Activated T-cell treated with anti-CD3 and anti-CD28 coated beads, Interleukin-2, amount 50 U/mL, for 24 hours (primary cell): ENCODE results near the gene MIER2.

ENCODE experiments used
- DNase-seq: peaks from one replicate; pipeline ENCODE4 v3.0.0-alpha.2; 2020
- H3K27ac Mint-ChIP-seq: 2 replicates; pipeline ENCODE4 v1.8.0; 2020; ENCODE audit warnings: mild to moderate bottlenecking, mixed read lengths
- H3K27me3 Mint-ChIP-seq: 2 replicates; pipeline ENCODE4 v1.8.0; 2020; ENCODE audit warnings: mixed read lengths
- H3K36me3 Mint-ChIP-seq: 2 replicates; pipeline ENCODE4 v1.8.0; 2020; ENCODE audit warnings: low read depth, mixed read lengths
- H3K4me1 Mint-ChIP-seq: 2 replicates; pipeline ENCODE4 v1.8.0; 2020; ENCODE audit warnings: low read depth, mixed read lengths
- H3K4me3 Mint-ChIP-seq: 2 replicates; pipeline ENCODE4 v1.8.0; 2020; ENCODE audit warnings: mild to moderate bottlenecking, moderate library complexity, mixed read lengths
- H3K9me3 Mint-ChIP-seq: 2 replicates; pipeline ENCODE4 v1.8.0; 2020; ENCODE audit warnings: mixed read lengths

Gene MIER2

DNA sequence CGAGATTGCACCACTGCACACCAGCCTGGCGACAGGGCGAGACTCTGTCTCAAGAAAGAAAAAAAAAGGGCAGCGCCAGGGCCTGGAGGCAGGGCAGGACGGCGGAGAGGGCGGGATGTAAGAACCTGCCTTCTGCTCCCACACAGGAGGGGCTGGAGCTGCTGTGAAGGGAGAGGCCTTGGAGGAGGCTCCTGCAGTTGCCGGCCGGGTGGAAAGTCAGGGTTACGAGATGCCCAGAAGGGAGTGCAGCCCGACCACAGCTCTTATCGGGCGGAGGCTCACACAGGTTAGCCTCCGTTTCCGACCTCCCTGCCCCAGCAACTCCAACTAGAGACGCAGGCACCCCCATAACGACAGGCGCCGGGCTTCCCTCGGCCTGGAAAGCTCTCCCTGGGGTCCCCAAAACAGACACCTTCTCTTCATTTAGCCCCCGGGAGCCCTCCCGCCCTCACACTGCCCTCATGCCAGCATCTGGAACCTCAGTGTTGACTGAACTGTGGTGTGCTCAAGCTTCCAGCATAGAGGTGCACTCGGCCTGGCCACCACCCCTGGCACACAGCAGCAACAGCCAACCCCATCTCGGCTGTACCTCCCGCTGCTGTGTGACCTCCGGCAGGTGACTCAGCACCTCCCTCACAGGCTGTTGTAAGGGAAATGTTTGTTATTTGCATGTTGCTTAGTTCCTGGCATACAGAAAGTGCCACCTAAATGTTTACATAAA, 54.8 kb downstream of the MIER2 start:
- Mint-ChIP-seq H3K36me3 (no peaks in the 10 kb centered on the region), H3K9me3 (no peaks in the 10 kb centered on the region), H3K27ac (no peak overlapping the region), H3K4me3 (peak overlapping the region; percentile 51), H3K27me3 (peaks cover 63% of the 10 kb centered on the region), H3K4me1 (peaks cover 14% of the 10 kb centered on the region)
- peak; percentile 47 for DNase-seq

DNA sequence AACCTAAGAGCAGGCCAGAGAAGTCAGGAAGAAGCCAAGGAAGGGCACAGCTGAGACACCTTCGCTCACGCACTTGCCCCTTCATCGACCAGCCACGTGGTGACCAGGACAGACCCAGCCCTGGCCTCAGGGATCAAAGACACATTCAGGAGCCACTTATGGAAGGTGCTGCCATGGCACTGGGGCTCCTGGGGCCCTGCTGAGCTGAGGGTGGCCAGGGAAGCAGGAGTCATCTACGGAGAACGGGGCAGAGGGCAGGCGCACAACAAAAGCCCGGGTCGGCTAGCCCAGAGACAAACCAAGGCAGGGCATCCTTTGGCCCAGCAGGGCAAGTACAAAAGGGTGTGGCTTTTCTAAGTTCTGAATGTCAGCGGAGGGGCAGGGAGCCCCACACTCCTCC, 55.7 kb downstream of the MIER2 start:
- H3K4me1 Mint-ChIP-seq = peaks cover 7% of the 10 kb centered on the region
- H3K4me3 Mint-ChIP-seq = no peak overlapping the region
- H3K36me3 Mint-ChIP-seq = no peaks in the 10 kb centered on the region
- no peak overlapping the region for H3K27ac Mint-ChIP-seq
- no peaks in the 10 kb centered on the region for H3K9me3 Mint-ChIP-seq
- peaks cover 56% of the 10 kb centered on the region for H3K27me3 Mint-ChIP-seq
- DNase-seq = no peak

DNA sequence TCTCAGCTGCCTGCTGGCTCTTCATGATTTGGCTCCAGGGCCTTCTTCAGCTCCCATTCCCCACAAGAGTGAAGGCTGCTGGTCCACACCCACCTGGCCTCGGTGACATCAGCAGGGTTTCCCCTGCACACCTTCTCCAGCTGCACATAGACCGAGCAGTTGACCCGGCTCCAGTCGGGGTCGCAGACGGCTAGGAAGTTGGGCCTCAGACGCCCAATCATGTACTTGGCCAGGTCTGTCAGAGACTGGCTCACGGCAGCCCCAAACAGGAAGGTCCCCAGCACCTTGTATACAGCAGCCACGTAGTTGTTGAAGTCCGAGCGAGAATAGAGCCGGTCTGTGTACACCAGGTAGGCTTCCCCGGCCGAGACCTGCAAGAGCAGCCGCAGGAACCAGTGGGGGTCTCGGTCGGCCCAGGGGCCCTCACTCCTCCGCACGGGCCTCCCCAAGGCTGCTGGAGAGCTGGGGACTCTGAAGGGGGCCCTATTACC, 57.2 kb downstream of the MIER2 start:
- no peak for DNase-seq
- peaks cover 5% of the 10 kb centered on the region for H3K4me1 Mint-ChIP-seq
- no peak overlapping the region for H3K27ac Mint-ChIP-seq
- H3K27me3 Mint-ChIP-seq = peaks cover 41% of the 10 kb centered on the region
- H3K9me3 Mint-ChIP-seq = no peaks in the 10 kb centered on the region
- H3K36me3 Mint-ChIP-seq = no peaks in the 10 kb centered on the region
- H3K4me3 Mint-ChIP-seq = no peak overlapping the region

DNA sequence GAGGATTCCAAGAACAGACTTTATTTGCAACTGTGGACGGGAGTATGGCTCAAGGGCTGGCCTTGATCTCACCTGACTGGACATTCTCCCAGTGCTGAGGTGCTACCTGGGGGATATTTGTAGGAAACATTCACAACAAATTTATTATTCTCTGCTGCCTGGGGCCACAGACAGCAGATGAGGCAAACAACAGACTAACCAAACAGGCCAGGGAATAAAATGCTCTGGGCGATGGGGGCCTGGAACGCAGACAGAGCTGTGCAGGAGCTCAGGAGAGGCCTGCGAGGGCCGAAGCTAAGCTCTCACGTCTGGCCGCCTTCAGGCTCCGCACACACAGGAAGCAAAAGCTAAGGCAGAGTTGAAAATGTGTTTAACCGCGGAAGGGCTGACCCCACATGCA, 61.2 kb downstream of the MIER2 start:
- H3K4me3 Mint-ChIP-seq = no peak overlapping the region
- peaks cover 26% of the 10 kb centered on the region for H3K27me3 Mint-ChIP-seq
- H3K36me3 Mint-ChIP-seq = no peaks in the 10 kb centered on the region
- H3K4me1 Mint-ChIP-seq = no peaks in the 10 kb centered on the region
- H3K27ac Mint-ChIP-seq = no peak overlapping the region
- DNase-seq = no peak
- no peaks in the 10 kb centered on the region for H3K9me3 Mint-ChIP-seq

DNA sequence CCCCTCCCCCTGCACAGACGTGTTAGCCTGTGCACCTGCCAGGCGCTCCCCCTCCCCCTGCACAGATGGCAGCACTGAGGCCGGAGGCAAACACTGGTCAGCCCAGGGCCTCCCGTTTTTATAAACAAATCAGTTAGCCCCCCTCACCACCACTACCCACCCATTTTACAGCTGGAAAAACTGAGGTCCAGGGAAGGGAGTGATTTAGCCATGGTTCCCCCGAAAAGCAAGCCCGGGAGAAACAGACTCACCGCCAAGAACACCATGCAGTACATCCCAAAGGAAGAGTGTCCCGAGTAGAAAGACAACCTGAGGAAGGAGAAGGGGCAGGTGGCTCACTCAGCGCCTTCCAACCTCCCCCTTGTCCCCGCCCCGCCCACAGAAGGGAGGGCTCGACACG, 62.1 kb downstream of the MIER2 start:
- H3K4me3 Mint-ChIP-seq = no peak overlapping the region
- H3K27me3 Mint-ChIP-seq = peaks cover 28% of the 10 kb centered on the region

DNA sequence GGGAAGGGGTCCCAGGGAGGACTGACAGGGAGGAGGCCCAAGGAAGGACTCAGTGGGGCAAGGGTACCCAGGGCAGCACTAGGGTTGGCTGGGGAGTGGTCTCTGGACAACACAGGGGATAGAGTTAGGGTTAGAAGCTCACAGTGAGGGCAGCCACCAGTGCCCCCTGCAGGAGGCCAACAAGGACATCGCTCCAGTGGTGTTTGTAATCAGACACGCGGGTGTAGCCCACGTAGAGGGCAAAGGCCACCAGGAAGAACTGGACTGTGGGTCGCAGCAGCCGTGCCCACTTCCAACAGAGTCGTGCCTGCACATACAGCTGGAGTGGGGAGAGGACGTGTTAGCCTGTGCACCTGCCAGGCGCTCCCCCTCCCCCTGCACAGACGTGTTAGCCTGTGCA, 62.6 kb downstream of the MIER2 start:
- Mint-ChIP-seq H3K4me3 (no peak overlapping the region), H3K27ac (no peak overlapping the region), H3K4me1 (no peaks in the 10 kb centered on the region), H3K27me3 (peaks cover 29% of the 10 kb centered on the region), H3K36me3 (no peaks in the 10 kb centered on the region), H3K9me3 (no peaks in the 10 kb centered on the region)
- no peak for DNase-seq

More for the DNA sequence above, 62.1 kb downstream of the MIER2 start:
- Mint-ChIP-seq H3K36me3 (no peaks in the 10 kb centered on the region), H3K27ac (no peak overlapping the region), H3K4me1 (no peaks in the 10 kb centered on the region), H3K9me3 (no peaks in the 10 kb centered on the region)
- DNase-seq = no peak

DNA sequence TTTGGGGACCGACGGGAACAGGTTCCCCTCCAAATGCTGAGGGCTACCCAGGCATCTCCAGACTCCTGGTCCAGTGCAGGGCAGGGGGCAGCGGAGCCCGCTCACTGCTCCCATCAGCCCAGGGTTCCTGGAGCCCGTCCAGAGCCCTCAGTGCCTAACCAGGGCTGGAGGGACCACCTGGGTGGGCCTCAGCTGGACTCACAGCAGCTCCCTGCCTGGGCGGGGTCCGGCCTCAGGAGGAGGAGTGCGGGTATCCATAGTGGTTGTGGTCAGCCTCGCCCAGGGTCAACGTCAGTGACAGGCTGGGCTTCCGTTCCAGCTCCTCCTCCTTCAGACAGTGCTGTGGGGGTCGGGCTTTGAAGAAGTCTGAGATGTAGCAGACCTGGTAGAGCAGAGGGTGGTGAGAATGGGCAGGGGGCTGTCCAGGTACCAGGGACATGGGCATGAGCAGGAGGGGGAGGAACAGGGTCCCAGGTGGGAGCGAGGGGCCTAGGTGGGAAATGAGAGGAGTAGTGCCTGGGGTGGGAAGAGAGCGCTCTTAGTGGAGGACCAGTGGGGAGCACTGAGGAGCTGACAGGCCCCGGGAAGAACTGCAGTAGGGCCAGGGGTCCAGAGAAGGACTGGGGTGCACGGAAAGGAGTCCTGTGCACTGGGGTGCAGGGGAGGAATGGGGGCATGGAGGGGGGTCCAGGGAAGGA, 63.3 kb downstream of the MIER2 start:
- Mint-ChIP-seq H3K36me3 (no peaks in the 10 kb centered on the region), H3K4me3 (no peak overlapping the region), H3K27me3 (peaks cover 31% of the 10 kb centered on the region), H3K4me1 (no peaks in the 10 kb centered on the region), H3K9me3 (no peaks in the 10 kb centered on the region), H3K27ac (no peak overlapping the region)
- DNase-seq = no peak

DNA sequence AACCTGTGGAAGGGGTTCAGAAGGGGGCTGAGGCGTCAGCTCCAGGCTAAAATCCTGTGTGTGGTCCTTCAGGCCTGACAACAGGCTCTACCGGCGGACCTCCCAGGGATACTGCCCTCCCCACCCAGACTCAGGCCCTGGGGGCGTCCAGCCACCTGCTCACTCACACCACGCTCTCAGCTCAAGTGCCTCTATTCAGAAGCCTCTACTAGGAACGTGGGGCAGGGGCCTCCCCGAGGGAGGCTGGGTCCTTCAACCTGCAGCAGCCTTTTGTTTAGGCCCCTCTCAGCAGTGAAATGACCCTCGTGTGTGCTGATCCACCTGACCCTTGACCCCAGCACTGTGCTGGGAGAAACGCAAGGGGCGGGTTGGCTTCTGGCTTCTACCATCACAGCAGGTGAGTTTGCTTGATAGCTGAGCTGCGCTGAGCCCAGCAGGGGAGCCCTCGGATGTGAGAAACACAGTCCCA, 64.0 kb downstream of the MIER2 start:
- Mint-ChIP-seq H3K27me3 (peaks cover 38% of the 10 kb centered on the region), H3K4me3 (no peak overlapping the region), H3K4me1 (no peaks in the 10 kb centered on the region), H3K36me3 (no peaks in the 10 kb centered on the region), H3K27ac (no peak overlapping the region), H3K9me3 (no peaks in the 10 kb centered on the region)
- DNase-seq = no peak

DNA sequence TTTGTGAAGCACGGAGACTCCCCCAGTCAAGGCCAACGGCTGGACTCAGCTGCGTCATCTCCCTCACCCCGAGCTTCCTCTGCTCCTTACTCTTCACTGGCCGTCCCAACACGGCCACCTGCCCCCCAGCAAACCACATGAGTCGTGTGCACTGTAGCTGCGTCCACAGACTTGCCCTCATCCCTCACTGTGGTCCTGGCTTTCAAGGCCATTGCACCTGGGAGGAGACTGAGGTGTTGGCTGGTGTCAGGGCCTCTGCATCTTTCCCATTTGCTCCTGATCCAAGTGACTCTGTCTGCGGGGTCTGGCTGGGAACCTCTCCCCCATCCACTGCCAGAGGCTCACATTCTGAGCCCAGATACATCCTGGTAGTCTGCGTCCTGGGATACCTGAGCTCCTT, 64.9 kb downstream of the MIER2 start:
- Mint-ChIP-seq H3K9me3 (no peaks in the 10 kb centered on the region), H3K27ac (no peak overlapping the region), H3K36me3 (no peaks in the 10 kb centered on the region), H3K4me3 (no peak overlapping the region), H3K4me1 (no peaks in the 10 kb centered on the region), H3K27me3 (peaks cover 43% of the 10 kb centered on the region)
- DNase-seq = no peak

DNA sequence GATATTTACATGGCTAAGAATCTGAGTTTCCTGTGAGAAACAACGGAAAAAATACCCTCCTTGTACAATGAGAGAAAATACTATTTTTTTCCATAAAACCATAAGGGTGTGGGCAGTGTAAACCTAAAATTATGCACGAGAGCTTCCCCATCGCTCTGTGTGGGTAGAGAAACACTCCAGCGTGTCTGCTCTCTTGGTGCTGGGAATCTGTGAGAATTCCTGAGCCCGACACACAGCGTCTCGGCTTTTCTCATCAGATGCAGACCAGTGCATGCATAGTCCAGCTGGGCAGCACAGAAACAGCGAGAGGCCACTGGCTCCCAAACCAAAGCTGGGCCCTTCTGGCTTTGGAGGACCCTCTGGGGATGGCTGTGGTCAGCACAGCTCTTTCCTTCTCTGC, 65.4 kb downstream of the MIER2 start:
- no peak for DNase-seq
- Mint-ChIP-seq H3K9me3 (no peaks in the 10 kb centered on the region), H3K27me3 (peaks cover 41% of the 10 kb centered on the region), H3K27ac (no peak overlapping the region), H3K4me1 (no peaks in the 10 kb centered on the region), H3K4me3 (no peak overlapping the region), H3K36me3 (no peaks in the 10 kb centered on the region)

DNA sequence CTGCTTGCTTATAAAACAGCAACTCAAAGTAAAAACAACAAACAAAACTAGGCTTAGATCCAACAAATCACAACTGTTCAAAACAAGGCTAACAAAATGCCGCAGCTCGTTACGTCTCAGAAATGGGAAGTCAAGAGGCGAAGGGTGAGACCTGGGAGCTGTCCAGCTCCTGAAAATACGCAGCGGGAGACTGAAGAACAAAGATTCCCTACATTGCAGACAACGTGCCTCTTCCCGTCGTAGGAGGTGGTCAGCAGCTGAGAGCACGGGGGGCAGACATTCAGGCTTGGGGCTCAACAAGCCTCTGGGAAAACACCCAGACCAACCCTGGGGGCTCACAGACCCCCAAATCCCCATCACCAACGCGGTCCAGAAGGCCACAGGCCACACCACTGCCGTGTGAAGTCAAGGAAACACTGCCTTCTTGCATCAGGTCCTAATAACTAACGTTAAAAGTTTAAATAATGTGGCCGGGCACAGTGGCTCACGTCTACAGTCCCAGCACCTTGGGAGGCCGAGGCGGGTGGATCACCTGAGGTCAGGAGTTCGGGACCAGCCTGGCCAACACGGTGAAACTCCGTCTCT, 66.9 kb downstream of the MIER2 start:
- H3K36me3 Mint-ChIP-seq = no peaks in the 10 kb centered on the region

DNA sequence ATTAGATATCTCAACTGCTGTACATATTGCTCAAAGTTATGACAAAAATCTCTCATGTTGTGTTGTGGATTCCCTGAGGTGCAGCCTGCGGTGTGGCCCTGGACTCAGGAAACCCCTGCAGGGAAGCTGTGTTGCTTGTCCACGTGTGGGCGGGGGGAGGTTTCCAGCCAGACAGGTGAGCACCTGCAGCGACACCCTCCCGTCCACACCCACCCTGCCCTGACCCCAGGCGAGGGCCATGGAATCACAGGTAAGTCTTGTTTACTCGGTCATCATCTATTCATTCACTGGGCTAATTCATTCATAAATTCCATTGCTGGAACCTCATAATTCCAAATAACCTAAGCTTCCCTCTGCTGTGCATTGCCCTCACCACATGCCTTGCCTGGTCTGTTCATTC, 67.5 kb downstream of the MIER2 start:
- H3K27me3 Mint-ChIP-seq = peaks cover 49% of the 10 kb centered on the region
- no peak overlapping the region for H3K4me3 Mint-ChIP-seq

More for the DNA sequence above, 66.9 kb downstream of the MIER2 start:
- no peak overlapping the region for H3K4me3 Mint-ChIP-seq
- H3K27ac Mint-ChIP-seq = no peak overlapping the region
- H3K4me1 Mint-ChIP-seq = no peaks in the 10 kb centered on the region
- H3K9me3 Mint-ChIP-seq = no peaks in the 10 kb centered on the region
- H3K27me3 Mint-ChIP-seq = peaks cover 48% of the 10 kb centered on the region
- no peak for DNase-seq

DNA sequence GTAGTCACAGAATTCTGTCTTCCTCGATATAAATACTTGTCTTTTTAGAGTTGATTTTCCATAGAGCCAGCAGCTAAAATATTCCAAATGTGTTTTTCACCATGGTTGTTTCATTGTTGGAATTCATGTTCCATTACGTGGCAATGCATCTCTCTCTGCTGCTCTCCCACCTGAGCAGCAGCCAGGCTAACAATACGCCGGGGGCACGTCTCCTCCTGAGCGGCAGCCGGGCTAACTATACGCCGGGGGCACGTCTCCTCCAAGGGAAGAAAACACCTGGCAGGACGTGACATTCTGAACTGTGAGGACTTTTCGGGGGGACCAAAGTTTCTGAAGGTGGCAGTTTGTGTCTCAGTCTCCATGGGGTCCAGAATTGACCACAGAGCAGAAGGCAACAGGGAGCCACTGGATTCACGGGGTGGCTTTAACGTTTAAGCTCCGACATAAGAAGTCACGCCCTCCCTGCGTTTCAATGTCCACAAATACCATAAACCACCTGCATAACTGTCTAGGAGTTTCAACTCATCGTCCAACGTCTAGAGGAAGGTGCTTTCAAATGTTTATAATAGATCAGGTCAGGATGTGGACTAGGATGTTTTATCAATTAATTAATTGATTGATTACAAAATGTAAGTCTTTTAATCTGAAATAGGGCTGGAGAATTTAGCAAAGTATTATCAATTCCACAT, 68.5 kb downstream of the MIER2 start:
- DNase-seq = no peak

More for the DNA sequence above, 67.5 kb downstream of the MIER2 start:
- Mint-ChIP-seq H3K36me3 (no peaks in the 10 kb centered on the region), H3K9me3 (no peaks in the 10 kb centered on the region), H3K27ac (no peak overlapping the region), H3K4me1 (no peaks in the 10 kb centered on the region)
- no peak for DNase-seq

DNA sequence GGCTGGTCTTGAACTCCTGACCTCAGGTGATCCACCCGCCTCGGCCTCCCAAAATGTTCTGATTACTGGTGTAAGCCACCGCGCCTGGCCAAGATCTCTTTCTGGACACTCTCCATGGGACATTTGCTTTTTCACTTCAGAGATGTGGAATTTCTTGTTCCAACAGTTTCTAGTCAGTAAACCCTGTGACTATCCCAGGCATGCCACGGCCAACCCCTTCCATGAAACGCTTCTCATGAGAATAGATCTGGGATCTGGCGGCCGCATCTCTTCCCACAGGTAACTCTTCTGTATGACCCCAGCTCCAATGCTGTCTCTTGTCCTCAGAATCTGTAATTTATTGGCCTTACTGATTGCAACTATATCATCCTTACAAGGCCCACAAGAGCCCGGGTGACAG, 69.6 kb downstream of the MIER2 start:
- Mint-ChIP-seq H3K36me3 (no peaks in the 10 kb centered on the region), H3K27me3 (peaks cover 58% of the 10 kb centered on the region), H3K4me1 (no peaks in the 10 kb centered on the region), H3K9me3 (no peaks in the 10 kb centered on the region), H3K4me3 (no peak overlapping the region), H3K27ac (no peak overlapping the region)
- DNase-seq = no peak

More for the DNA sequence above, 68.5 kb downstream of the MIER2 start:
- no peaks in the 10 kb centered on the region for H3K9me3 Mint-ChIP-seq
- no peaks in the 10 kb centered on the region for H3K4me1 Mint-ChIP-seq
- peaks cover 55% of the 10 kb centered on the region for H3K27me3 Mint-ChIP-seq
- no peaks in the 10 kb centered on the region for H3K36me3 Mint-ChIP-seq
- no peak overlapping the region for H3K4me3 Mint-ChIP-seq
- no peak overlapping the region for H3K27ac Mint-ChIP-seq
